Right lobe of liver (tissue), 4 donors: Measurements from ENCODE around the gene ALG9.

ENCODE experiments used
- POLR2A ChIP-seq: fragments of 450-650 bp; IDR thresholded peaks from one replicate; pipeline ENCODE4 v1.6.1; 2017; ENCODE audit warnings: antibody characterized with exemption, mild to moderate bottlenecking
- TF ChIP-seq, protein P1 (sequence below), 4 donors: fragments of 200-600 bp in 3 of 4; fragments of 450-650 bp in 1 of 4; IDR thresholded peaks; one replicate each; pipeline versions ENCODE4 v1.5.1 to v1.8.0; 2016 to 2022; ENCODE audit warnings: antibody characterized with exemption in 4 of 4, mild to moderate bottlenecking in 2 of 4
- donor health status: DM: no; HTN: no; CAD: no.
- donor health status: DM: no; HTN: no; CAD: no.
- donor health status: DM: no; HTN: yes; CAD: no.

DNA sequence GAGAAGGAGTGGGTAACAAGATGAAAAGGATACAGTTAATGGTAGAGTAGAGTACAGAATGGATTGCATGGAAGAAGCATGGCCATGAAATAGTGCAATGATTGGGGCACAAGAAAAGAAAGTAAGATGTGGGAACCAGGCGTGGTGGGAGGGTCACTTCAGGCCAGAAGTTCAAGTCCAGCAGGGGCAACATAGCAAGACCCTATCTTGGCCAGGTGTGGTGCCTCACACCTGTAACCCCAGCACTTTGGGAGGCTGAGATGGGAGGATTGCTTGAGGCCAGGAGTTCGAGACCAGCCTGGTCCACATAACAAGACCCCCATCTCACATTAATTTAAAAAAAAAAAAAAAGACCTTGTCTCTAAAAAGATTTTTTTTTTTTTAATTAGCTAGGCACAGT, 45.9 kb upstream of the ALG9 start:
- TF ChIP-seq, protein P1, sequence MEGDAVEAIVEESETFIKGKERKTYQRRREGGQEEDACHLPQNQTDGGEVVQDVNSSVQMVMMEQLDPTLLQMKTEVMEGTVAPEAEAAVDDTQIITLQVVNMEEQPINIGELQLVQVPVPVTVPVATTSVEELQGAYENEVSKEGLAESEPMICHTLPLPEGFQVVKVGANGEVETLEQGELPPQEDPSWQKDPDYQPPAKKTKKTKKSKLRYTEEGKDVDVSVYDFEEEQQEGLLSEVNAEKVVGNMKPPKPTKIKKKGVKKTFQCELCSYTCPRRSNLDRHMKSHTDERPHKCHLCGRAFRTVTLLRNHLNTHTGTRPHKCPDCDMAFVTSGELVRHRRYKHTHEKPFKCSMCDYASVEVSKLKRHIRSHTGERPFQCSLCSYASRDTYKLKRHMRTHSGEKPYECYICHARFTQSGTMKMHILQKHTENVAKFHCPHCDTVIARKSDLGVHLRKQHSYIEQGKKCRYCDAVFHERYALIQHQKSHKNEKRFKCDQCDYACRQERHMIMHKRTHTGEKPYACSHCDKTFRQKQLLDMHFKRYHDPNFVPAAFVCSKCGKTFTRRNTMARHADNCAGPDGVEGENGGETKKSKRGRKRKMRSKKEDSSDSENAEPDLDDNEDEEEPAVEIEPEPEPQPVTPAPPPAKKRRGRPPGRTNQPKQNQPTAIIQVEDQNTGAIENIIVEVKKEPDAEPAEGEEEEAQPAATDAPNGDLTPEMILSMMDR (IDR thresholded peaks at IDR 0.05) = no peak
- TF ChIP-seq POLR2A = no peak
